OCI-LY3 (cell line): ENCODE data around the gene ZNF365.
"Not testable (repeated sequence)": the region's sequence is repeated elsewhere in the genome, so short reads cannot be mapped to it uniquely, and the experiment has no call there.

Experiments
- H2AFZ ChIP-seq: fragments of 200-600, 300-600 bp; shearing (Covaris generic); 2 replicates; pipeline ENCODE4 v1.6.0; 2014; ENCODE audit warnings: antibody characterized with exemption, low read depth, low read length
- H3K27ac ChIP-seq: fragments of 200-600, 300-600 bp; sonication (generic); 2 replicates; pipeline ENCODE4 v1.5.1; 2014; ENCODE audit warnings: mild to moderate bottlenecking, low read length, moderate library complexity, mixed read lengths
- H3K27me3 ChIP-seq: fragments of 200-600, 300-600 bp; sonication (generic); 2 replicates; pipeline ENCODE4 v1.6.1; 2014; ENCODE audit warnings: low read depth, low read length, mixed read lengths
- H3K36me3 ChIP-seq: fragments of 200-600, 300-600 bp; sonication (generic); replicated peaks from 2 replicates; pipeline ENCODE3; 2014; ENCODE audit warnings: low read depth, low read length, mixed read lengths
- H3K4me1 ChIP-seq: fragments of 300-600, 200-600 bp; sonication (generic); 2 replicates; pipeline ENCODE4 v1.6.1; 2014; ENCODE audit warnings: low read length, mixed read lengths
- H3K4me2 ChIP-seq: fragments of 200-600, 300-600 bp; sonication (generic); 2 replicates; pipeline ENCODE4 v1.6.1; 2014; ENCODE audit warnings: low read length, mixed read lengths
- H3K4me3 ChIP-seq: fragments of 300-600, 200-600 bp; sonication (generic); 2 replicates; pipeline ENCODE4 v1.5.1; 2014; ENCODE audit warnings: antibody characterized with exemption, mild to moderate bottlenecking, low read length, moderate library complexity
- H3K79me2 ChIP-seq: fragments of 300-600, 200-600 bp; shearing (Covaris generic); 2 replicates; pipeline ENCODE4 v1.6.1; 2014; ENCODE audit warnings: mild to moderate bottlenecking, low read length, mixed read lengths
- H3K9ac ChIP-seq: fragments of 300-600, 200-600 bp; shearing (Covaris generic); 2 replicates; pipeline ENCODE4 v1.6.0; 2014; ENCODE audit warnings: mild to moderate bottlenecking, low read length, moderate library complexity
- H3K9me3 ChIP-seq: fragments of 200-600, 300-600 bp; shearing (Covaris generic); 2 replicates; pipeline ENCODE4 v1.6.1; 2014; ENCODE audit warnings: low read length, mixed read lengths; ENCODE audit not compliant: insufficient read depth
- H4K20me1 ChIP-seq: fragments of 200-600, 300-600 bp; sonication (generic); 2 replicates; pipeline ENCODE4 v1.6.1; 2016; ENCODE audit warnings: low read length, mixed read lengths; ENCODE audit not compliant: insufficient read depth
- EZH2phosphoT487 ChIP-seq: fragments of 200-600 bp; shearing (Covaris generic); IDR thresholded peaks from 2 replicates; pipeline ENCODE4 v1.6.1; 2018; ENCODE audit warnings: antibody characterized with exemption, mixed run types, low read depth
- TF ChIP-seq, protein P1 (sequence below): fragments of 200-600, 300-600 bp; sonication (generic); IDR thresholded peaks from 2 replicates; pipeline ENCODE4 v1.5.1; 2014; ENCODE audit warnings: antibody characterized with exemption, low read length, low read depth

The ZNF365 gene

DNA sequence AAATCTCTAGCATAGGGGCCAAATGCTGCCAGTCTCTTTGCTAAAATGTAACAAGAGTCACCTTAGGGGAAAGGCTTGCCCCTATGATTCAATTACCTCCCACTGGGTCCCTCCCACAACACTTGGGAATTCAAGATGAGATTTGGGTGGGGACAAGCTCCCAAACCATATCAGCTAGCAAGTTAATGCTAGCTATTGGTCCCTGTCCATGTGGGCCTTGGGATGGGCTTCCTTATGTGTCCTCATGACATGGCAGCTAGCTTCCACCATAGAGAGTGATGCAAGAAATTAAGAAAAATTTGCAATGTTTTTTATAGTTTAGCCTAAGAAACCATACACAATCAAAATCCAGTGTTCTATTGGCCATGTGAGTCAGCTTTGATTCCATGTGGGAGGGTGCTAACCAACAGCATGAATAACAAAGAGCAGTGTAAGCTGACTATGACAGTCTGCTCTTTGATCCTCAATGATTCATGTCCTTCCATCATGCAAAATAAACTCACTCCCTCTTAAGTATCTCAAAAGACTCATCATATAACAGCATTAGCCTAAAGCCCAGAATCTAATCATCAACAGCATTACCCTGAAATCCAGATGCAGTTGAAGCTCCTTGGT, 21.7 kb upstream of the ZNF365 start:
- Histone ChIP-seq H3K9me3 (no peaks in the 10 kb centered on the region), H3K4me2 (no peak overlapping the region), H3K4me1 (no peaks in the 10 kb centered on the region), H3K79me2 (no peaks in the 10 kb centered on the region), H3K36me3 (no peaks in the 10 kb centered on the region), H3K9ac (no peak overlapping the region), H3K27ac (no peak overlapping the region), H3K27me3 (no peaks in the 10 kb centered on the region), H2AFZ (no peak overlapping the region), H3K4me3 (no peak overlapping the region), H4K20me1 (no peaks in the 10 kb centered on the region)
- no peak for TF ChIP-seq EZH2phosphoT487
- TF ChIP-seq, protein P1, sequence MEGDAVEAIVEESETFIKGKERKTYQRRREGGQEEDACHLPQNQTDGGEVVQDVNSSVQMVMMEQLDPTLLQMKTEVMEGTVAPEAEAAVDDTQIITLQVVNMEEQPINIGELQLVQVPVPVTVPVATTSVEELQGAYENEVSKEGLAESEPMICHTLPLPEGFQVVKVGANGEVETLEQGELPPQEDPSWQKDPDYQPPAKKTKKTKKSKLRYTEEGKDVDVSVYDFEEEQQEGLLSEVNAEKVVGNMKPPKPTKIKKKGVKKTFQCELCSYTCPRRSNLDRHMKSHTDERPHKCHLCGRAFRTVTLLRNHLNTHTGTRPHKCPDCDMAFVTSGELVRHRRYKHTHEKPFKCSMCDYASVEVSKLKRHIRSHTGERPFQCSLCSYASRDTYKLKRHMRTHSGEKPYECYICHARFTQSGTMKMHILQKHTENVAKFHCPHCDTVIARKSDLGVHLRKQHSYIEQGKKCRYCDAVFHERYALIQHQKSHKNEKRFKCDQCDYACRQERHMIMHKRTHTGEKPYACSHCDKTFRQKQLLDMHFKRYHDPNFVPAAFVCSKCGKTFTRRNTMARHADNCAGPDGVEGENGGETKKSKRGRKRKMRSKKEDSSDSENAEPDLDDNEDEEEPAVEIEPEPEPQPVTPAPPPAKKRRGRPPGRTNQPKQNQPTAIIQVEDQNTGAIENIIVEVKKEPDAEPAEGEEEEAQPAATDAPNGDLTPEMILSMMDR = no peak

DNA sequence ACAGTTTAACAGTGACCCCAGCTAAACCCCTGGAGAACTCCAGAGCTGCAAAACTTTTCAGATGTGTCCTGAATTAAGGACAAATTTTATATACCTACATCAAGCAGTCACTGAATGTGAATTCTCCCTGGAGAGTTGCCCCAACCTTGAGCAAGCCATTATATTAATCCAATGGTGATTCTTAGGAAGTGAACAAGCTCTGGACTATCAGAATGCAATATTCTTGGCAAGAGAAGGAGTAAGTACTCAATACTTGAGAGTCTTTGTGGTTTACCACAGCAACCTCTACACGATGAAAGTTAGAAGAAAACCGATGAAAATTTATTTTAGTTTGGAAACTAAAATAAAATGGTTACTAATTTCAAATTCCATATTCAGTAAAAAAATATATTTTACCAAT, 19.3 kb upstream of the ZNF365 start:
- Histone ChIP-seq H3K4me2 (no peak overlapping the region), H4K20me1 (no peaks in the 10 kb centered on the region), H3K9ac (no peak overlapping the region), H3K79me2 (no peaks in the 10 kb centered on the region), H3K27me3 (no peaks in the 10 kb centered on the region), H3K27ac (no peak overlapping the region), H3K9me3 (no peaks in the 10 kb centered on the region), H2AFZ (no peak overlapping the region), H3K36me3 (no peaks in the 10 kb centered on the region), H3K4me3 (no peak overlapping the region), H3K4me1 (no peaks in the 10 kb centered on the region)
- no peak for TF ChIP-seq EZH2phosphoT487
- TF ChIP-seq, protein P1 = no peak

DNA sequence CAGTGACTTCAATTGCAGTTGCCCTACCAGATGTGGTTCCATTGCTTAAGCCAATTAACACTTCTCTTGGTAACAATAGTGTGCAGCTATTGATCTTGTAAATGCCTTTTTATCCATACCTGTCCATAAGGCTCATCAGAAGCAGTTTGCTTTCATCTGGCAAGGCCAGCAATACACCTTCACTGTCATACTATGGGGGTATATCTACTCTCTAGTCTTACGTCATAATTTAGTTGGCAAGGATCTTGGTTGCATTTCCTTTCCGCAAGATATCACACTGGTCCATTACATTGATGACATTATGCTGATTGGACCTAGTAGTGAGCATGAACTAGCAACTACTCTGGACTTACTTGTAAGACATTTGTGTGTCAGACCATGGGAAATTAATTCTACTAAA, 17.7 kb upstream of the ZNF365 start:
- no peaks in the 10 kb centered on the region for H3K36me3 ChIP-seq
- no peaks in the 10 kb centered on the region for H4K20me1 ChIP-seq
- no peak overlapping the region for H3K27ac ChIP-seq
- H3K9me3 ChIP-seq = no peaks in the 10 kb centered on the region
- no peaks in the 10 kb centered on the region for H3K79me2 ChIP-seq
- no peak overlapping the region for H2AFZ ChIP-seq
- no peak overlapping the region for H3K9ac ChIP-seq
- H3K4me3 ChIP-seq = no peak overlapping the region
- TF ChIP-seq EZH2phosphoT487 = no peak
- TF ChIP-seq, protein P1 = no peak
- H3K4me1 ChIP-seq = no peaks in the 10 kb centered on the region
- H3K27me3 ChIP-seq = no peaks in the 10 kb centered on the region
- no peak overlapping the region for H3K4me2 ChIP-seq

DNA sequence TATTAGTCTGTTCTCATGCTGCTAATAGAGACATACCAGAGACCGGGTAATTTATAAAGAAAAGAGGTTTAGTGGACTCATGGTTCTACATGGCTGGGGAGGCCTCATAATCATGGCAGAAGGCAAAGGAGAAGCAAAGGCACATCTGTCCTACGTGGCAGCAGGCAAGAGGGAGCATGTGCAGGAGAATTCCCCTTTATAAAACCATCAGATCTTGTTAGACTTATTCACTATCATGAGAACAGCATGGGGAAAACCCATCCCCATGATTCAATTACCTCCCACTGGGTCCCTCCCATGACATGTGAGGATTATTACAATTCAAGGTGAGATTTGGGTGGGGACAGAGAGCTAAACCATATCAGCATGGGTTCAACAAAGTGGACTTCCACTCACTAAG, 16.0 kb upstream of the ZNF365 start:
- H3K4me3 ChIP-seq = not testable (repeated sequence)

More for the DNA sequence above, 16.0 kb upstream of the ZNF365 start:
- H3K36me3 ChIP-seq, H2AFZ ChIP-seq, H3K27ac ChIP-seq, H4K20me1 ChIP-seq, H3K9me3 ChIP-seq, H3K79me2 ChIP-seq, H3K4me2 ChIP-seq, H3K27me3 ChIP-seq, H3K9ac ChIP-seq, H3K4me1 ChIP-seq: not testable (repeated sequence)
